Glutamatergic neuron (in vitro differentiated cells): ENCODE results near the gene TET1. TPM values are rescaled to one million over a fixed set of nuclear protein-coding genes. Genes with fewer than 3 reads are reported as not detected.
A peak's percentile ranks its signal among the peaks of the same experiment; 100 is the strongest.
"Not testable (repeated sequence)": the region's sequence is repeated elsewhere in the genome, so short reads cannot be mapped to it uniquely, and the experiment has no call there.

Experiments
- DNase-seq: peaks from one replicate; pipeline ENCODE4 v3.0.0; 2022
- H3K27ac Mint-ChIP-seq: one replicate; pipeline ENCODE4 v1.8.0; 2020; ENCODE audit warnings: mild to moderate bottlenecking, mixed read lengths, inconsistent platforms; ENCODE audit not compliant: unreplicated experiment
- H3K27me3 Mint-ChIP-seq: one replicate; pipeline ENCODE4 v1.8.0; 2020; ENCODE audit warnings: mild to moderate bottlenecking, moderate library complexity, mixed read lengths, inconsistent platforms; ENCODE audit not compliant: unreplicated experiment
- H3K36me3 Mint-ChIP-seq: one replicate; pipeline ENCODE4 v1.8.0; 2020; ENCODE audit warnings: mild to moderate bottlenecking, mixed read lengths, inconsistent platforms; ENCODE audit not compliant: unreplicated experiment
- H3K4me1 Mint-ChIP-seq: one replicate; pipeline ENCODE4 v1.8.0; 2020; ENCODE audit warnings: mild to moderate bottlenecking, low read depth, mixed read lengths, inconsistent platforms; ENCODE audit not compliant: unreplicated experiment
- H3K4me3 Mint-ChIP-seq: one replicate; pipeline ENCODE4 v1.8.0; 2020; ENCODE audit warnings: mild to moderate bottlenecking, mixed read lengths, inconsistent platforms; ENCODE audit not compliant: unreplicated experiment
- H3K9me3 Mint-ChIP-seq: one replicate; pipeline ENCODE4 v1.8.0; 2020; ENCODE audit warnings: mild to moderate bottlenecking, moderate library complexity, mixed read lengths, inconsistent platforms; ENCODE audit not compliant: unreplicated experiment
- long read RNA-seq: library from polyadenylated mRNA; unstranded; transcript quantifications from one replicate; pipeline ENCODE4 v2.0.0, GENCODE V29; 2020; ENCODE audit not compliant: unreplicated experiment
- total RNA-seq: library from RNA; stranded (reverse); fragmentation: NEBNext Ultra II Directional; extraction: Animal tissue kit (Norgen Biotek cat#: 25700); gene quantifications from one replicate; pipeline ENCODE4 v1.2.1, GENCODE V29; 2021; ENCODE audit not compliant: unreplicated experiment
- TF ChIP-seq, protein P1 (sequence below): fragments of 200-600 bp; sonication (generic); IDR thresholded peaks from one replicate; pipeline ENCODE4 v1.5.0; 2021; ENCODE audit not compliant: partially characterized antibody, unreplicated experiment

The TET1 gene
- 31.6 TPM for total RNA-seq
- long read RNA-seq, partial matches to known transcripts: 12 of 12 reads
- long read RNA-seq, other reads (novel, unspliced or antisense): 0 of 12 reads

DNA sequence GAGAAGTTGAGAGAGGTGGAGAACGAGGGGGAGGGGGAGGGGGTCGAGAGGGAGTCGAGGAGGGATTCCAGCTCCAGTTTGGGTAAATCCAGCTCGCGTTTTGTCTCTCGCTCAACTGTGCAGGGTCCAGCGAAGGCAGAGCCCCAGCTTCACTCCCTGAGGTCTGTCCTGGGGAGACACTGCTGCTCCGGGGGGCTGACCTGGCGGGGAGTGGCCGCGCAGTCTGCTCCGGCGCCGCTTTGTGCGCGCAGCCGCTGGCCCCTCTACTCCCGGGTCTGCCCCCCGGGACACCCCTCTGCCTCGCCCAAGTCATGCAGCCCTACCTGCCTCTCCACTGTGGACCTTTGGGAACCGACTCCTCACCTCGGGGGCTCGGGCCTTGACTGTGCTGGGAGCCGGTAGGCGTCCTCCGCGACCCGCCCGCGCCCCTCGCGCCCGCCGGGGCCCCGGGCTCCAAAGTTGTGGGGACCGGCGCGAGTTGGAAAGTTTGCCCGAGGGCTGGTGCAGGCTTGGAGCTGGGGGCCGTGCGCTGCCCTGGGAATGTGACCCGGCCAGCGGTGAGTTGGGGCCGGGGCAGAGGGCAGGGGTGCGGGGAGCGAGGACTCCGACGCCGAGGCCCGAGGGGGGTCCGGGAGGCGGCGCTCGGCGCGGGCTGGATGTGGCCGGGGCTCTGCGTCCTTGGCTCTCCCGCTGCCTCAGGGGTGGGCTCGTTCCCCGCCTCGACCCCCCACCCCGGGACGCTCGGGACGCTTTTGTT, at the start of gene TET1:
Gene TET1, plus strand, starts transcription at position 152 of the 757 bp plus-strand sequence. CDS start 12,002 bp downstream, outside the sequence.
- Mint-ChIP-seq H3K27me3 (peaks cover 3% of the 10 kb centered on the region), H3K27ac (peak within 1 kb of the TSS; percentile 74), H3K36me3 (no peaks in the 10 kb centered on the region), H3K9me3 (peaks cover 8% of the 10 kb centered on the region), H3K4me1 (peaks cover 3% of the 10 kb centered on the region), H3K4me3 (peak within 1 kb of the TSS; percentile 97)
- TF ChIP-seq, protein P1, sequence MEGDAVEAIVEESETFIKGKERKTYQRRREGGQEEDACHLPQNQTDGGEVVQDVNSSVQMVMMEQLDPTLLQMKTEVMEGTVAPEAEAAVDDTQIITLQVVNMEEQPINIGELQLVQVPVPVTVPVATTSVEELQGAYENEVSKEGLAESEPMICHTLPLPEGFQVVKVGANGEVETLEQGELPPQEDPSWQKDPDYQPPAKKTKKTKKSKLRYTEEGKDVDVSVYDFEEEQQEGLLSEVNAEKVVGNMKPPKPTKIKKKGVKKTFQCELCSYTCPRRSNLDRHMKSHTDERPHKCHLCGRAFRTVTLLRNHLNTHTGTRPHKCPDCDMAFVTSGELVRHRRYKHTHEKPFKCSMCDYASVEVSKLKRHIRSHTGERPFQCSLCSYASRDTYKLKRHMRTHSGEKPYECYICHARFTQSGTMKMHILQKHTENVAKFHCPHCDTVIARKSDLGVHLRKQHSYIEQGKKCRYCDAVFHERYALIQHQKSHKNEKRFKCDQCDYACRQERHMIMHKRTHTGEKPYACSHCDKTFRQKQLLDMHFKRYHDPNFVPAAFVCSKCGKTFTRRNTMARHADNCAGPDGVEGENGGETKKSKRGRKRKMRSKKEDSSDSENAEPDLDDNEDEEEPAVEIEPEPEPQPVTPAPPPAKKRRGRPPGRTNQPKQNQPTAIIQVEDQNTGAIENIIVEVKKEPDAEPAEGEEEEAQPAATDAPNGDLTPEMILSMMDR: no peak
- peak; percentile 84 for DNase-seq

- H3K4me1 Mint-ChIP-seq, H3K36me3 Mint-ChIP-seq, H3K4me3 Mint-ChIP-seq, H3K27ac Mint-ChIP-seq, H3K27me3 Mint-ChIP-seq, H3K9me3 Mint-ChIP-seq, DNase-seq: not testable (repeated sequence)
Observed at GRCh38 chr10:68516216-68516615, 43.9 kb upstream of the TET1 start.

GRCh38 chr10:68516766-68517165, 43.4 kb upstream of the TET1 start:
- H3K9me3 Mint-ChIP-seq: no peaks in the 10 kb centered on the region
- TF ChIP-seq, protein P1: no peak
- H3K27ac Mint-ChIP-seq: no peak overlapping the region
- H3K4me3 Mint-ChIP-seq: no peak overlapping the region
- H3K4me1 Mint-ChIP-seq: no peaks in the 10 kb centered on the region
- H3K36me3 Mint-ChIP-seq: no peaks in the 10 kb centered on the region
- DNase-seq: no peak
- H3K27me3 Mint-ChIP-seq: peaks cover 4% of the 10 kb centered on the region

DNA sequence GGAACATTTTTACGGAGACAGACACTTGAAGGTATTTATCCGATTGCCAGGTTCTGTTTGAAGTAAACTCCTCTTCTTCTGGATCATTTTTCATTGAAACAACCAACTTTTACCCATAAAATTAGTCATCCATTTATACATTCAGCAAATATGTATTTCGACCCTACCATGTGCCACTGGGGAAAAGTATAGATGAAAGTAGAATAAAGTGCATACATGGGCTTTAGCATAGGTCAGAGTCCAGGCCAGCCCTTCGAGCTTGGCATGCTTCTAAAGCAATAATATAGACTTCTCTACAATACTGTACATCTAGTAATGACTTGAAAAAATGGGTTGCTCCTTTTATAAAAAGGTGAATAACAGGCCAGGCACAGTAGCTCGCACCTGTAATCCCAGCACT, 42.9 kb upstream of the TET1 start:
- H3K27ac Mint-ChIP-seq: no peak overlapping the region
- H3K9me3 Mint-ChIP-seq: no peaks in the 10 kb centered on the region
- peaks cover 4% of the 10 kb centered on the region for H3K27me3 Mint-ChIP-seq
- H3K4me3 Mint-ChIP-seq: no peak overlapping the region
- TF ChIP-seq, protein P1: no peak
- no peaks in the 10 kb centered on the region for H3K4me1 Mint-ChIP-seq
- DNase-seq: no peak
- no peaks in the 10 kb centered on the region for H3K36me3 Mint-ChIP-seq

DNA sequence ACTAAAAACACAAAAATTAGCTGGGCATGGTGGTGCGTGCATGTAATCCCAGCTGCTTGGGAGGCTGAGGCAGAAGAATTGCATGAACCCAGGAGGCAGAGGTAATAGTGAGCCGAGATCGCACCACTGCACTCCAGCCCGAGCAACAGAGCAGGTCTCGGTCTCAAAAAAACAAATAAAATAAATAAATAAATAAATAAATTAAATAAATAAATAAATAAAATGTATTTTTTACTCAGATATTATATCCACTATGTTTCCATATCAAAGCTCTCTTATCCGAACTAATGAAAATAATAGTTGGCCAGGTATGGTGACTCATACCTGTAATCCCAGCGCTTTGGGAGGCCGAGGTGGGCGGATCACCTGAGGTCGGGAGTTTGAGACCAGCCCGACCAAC, 41.5 kb upstream of the TET1 start:
- not testable (repeated sequence) for H3K4me1 Mint-ChIP-seq, H3K4me3 Mint-ChIP-seq, H3K27me3 Mint-ChIP-seq, DNase-seq, H3K36me3 Mint-ChIP-seq, H3K27ac Mint-ChIP-seq, H3K9me3 Mint-ChIP-seq

DNA sequence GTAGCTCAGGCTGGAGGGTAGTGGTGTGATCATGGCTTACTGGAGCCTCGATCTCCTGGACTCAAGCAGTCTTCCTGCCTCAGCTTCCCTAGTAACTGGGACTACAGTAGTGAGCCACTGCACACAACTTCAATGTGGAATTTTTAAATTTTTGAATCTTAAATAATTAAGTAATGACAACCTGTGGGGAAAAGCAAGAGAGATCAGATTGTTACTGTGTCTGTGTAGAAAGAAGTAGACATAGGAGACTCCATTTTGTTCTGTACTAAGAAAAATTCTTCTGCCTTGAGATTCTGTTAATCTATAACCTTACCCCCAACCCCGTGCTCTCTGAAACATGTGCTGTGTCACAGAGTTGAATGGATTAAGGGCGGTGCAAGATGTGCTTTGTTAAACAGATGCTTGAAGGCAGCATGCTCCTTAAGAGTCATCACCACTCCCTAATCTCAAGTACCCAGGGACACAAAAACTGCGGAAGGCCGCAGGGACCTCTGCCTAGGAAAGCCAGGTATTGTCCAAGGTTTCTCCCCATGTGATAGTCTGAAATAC, 34.6 kb upstream of the TET1 start:
- DNase-seq, H3K27me3 Mint-ChIP-seq, H3K36me3 Mint-ChIP-seq, H3K4me1 Mint-ChIP-seq, H3K9me3 Mint-ChIP-seq: not testable (repeated sequence)
- Mint-ChIP-seq H3K27ac (peak overlapping the region; percentile 55), H3K4me3 (peak overlapping the region; percentile 97)
